AG20443 (cell line): ENCODE data around the gene SLC6A6.
"Not testable (repeated sequence)": the region's sequence is repeated elsewhere in the genome, so short reads cannot be mapped to it uniquely, and the experiment has no call there.

Experiments
- DNase-seq: peaks from one replicate; pipeline ENCODE4 v3.0.0; 2012; ENCODE audit warnings: low spot score, mixed read lengths

SLC6A6 gene

GRCh38 chr3:14508505-14508819 lies 106.1 kb downstream of the SLC6A6 start:
- no peak for DNase-seq

DNA sequence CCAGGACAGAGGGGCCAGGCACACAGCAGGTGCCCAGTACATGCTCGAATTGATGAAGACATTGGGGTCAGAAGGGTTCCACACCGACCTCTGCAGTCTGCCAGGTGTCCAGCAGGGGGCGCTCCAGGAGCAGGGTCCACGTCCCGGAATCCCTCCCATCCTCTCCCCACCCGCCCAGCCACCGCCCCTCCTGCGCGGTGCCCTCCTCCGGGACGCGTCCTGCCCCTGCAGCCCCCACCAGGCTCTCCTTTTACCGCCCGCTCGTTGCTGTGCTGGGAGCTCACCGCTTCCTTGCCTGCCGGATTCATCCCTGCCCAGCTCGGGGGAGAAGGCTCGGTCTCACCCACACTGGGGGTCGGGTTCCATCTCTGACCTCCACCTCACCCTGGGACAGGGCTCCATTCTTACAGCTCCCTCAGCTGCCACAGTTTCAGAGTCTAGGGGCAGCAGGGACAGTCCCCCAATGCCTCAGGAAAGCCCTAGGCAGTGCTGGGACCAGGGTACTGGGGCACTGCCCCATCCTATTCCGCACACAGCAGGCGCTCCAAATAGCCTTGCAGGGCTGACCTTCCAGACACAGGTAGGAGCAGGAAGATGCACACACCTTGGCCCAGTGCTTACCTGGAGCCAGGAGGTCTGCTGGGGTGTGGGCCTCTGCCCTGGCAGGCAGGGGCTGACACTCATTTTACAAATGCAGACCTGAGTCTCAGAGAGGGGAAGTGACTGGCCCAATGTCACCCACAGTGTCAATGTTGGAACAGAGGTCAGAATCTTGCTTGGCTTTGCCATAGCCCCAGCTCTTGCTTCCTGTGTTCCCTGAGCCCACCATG lies 106.8 kb downstream of the SLC6A6 start:
- peak; percentile 84 for DNase-seq

DNA sequence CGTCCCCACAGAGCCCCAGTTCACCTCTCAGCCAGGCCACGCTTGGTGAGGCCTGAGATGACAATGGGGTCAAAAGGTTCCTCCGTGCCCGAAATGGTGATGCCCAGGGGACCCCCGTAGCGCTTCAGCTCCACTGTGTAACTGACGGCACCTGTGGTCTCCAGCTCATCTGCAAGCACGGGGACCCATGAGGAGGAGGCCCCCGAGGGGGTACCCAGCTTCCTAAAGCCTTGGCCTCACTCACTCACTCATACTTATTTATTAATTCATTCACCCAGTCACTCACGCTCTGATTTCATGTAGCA lies 107.3 kb downstream of the SLC6A6 start:
- no peak for DNase-seq

- DNase-seq = no peak
Measured at GRCh38 chr3:14510838-14511622, 108.6 kb downstream of the SLC6A6 start.

DNA sequence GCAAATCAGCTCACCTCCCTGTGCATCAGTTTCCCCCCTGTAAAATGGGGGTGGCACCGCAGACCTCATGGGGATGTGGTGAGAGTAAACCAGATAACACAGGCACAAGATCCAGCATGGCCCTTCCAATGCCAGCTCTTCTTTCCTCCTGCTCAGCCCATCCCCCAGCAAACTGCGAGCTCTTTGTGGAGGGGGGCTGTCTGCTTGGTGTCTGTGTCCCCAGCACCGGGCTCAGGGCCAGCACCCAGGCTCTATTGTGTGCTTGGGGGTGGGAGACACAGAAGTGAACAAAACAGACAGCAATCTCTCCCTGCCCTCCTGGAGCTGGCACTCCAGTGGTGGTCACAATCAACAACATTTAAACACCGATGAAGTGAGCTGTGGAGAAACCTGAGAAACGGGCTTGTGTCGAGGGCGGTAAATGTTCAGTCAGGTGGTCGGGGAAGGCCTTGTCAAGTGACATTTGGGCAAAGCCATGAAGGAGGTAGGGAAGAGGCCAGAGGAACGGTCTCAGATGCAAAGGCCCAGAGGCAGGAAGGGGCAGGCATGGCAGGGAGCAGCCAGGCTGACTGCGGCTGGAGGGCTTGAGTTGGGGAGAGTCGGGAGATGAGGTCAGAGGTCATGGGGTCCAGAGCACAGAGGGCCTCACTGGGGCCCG lies 109.3 kb downstream of the SLC6A6 start:
- DNase-seq = no peak

DNA sequence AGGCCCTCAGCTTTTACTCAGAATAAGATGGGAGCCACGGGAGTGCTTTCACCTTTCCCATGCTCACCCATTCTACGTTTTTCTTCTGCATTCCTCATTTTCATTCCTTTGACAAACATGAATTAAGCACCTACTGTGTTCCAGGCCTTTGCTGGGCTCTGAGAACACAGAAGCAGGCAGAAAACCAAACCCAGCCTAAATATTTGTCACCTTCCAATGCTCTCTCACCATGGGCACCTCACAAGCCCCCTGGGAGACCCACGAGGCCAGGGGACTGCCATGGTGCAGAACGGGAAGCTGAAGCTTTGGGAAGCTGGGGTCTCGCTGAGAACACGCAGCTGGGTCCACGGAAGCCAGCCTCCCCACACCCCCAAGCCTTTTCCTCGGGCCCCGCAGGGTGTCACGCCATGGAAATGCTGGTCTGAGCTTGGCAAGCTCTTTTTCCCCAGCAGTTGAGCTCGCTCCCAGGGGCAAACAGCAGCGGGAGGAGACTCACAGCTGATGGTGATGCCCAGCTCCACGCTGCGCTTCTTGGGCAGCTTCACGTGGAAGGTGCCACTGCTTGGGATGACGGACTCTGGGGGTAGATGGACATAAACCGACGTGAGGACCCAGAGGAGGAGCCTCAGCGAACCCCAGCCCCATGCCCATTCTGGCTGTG lies 110.0 kb downstream of the SLC6A6 start:
- DNase-seq = no peak

DNA sequence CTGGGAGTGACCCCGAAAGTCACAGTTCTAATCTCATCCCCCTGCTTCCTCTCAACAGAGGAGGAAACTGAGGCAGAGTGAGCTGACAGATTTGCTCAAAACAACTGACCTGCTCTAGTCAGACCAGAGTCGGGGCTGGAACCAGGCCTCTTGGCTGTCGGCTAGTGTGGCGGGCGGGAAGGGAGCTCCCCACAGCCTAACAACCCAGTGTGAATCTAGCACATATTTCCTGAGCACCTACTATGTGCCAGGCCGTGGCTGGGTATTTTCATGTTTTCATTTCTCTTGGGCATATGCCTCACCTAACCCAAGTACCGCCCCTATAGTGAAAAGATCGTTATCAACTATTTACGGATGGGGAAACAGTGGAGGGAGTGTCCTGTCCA lies 110.5 kb downstream of the SLC6A6 start:
- DNase-seq = no peak

GRCh38 chr3:14513566-14514322 lies 111.3 kb downstream of the SLC6A6 start:
- DNase-seq = no peak

GRCh38 chr3:14514323-14514720 lies 111.9 kb downstream of the SLC6A6 start:
- no peak for DNase-seq

- not testable (repeated sequence) for DNase-seq
Measured at GRCh38 chr3:14515526-14515925, 113.1 kb downstream of the SLC6A6 start.

DNA sequence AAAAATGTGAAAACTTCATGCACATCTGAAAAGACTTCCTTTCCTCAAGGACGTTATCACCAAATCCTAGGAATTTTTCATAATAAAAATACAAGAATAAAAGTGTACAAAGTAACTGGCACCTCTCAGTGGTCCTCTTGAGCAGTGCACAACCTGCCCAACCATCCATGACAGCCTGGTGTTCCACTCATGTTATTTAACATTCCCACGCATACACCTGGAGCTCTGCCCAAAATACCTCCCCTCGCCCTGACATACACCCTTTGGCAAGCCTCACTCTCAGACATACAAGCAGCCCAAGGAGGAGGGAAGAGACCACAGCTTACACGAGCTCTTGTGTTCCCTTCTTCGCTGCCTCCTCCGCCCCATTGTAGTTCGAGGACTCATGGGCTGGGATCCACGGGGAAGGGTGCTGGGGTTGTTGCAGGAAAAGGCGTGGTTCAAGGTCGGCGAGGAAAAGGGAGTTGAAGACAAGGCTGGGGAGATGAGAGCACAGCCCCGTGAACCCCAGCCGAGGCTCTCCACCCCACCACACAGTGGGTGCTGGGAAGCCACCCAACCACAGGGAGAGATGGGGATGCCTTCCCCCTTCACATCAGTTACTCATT lies 114.4 kb downstream of the SLC6A6 start:
- DNase-seq = no peak

GRCh38 chr3:14517601-14518431 lies 115.4 kb downstream of the SLC6A6 start:
- no peak for DNase-seq

- no peak for DNase-seq
Measured at GRCh38 chr3:14518432-14518802, 116.0 kb downstream of the SLC6A6 start.

DNA sequence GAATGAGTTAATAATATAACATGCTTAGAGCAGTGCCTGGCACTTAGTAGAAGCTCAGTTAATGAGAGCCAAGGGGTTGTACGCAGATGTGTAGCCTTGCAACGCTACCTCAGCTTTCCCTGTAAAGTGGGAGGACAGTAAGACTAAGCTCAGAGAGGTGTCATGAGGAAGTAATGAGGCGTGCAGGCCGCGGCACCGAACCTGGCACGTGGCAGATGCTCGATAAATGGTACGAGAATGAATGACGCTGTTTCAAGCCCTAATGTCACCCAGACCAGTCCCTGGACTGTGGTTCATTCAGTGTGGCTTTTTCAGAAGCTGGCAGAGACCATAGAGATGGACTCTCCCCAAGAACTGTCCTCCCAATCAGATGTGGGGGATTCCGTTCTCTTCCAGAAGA lies 116.5 kb downstream of the SLC6A6 start:
- DNase-seq = no peak

DNA sequence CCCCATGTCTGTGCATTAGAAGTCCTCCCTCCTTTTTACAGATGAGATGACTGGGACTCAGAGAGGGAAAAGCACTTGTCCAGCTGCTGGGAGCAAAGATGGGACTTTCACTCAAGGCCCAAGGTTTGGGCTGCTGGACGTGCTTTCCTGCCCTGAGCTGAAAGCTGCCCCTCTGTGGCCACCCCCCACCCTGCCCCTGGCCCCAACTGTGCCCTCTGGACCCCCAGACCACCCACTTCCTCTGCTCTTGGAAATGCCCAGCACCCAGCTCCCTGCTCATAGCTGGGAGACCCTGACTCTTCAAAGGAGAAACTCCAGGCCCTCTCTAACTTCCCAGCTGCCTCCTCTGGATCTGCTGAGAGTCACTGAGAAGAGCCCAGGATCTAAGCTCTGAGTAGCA lies 117.0 kb downstream of the SLC6A6 start:
- no peak for DNase-seq

- DNase-seq = no peak
Measured at GRCh38 chr3:14520149-14520548, 117.7 kb downstream of the SLC6A6 start.

DNA sequence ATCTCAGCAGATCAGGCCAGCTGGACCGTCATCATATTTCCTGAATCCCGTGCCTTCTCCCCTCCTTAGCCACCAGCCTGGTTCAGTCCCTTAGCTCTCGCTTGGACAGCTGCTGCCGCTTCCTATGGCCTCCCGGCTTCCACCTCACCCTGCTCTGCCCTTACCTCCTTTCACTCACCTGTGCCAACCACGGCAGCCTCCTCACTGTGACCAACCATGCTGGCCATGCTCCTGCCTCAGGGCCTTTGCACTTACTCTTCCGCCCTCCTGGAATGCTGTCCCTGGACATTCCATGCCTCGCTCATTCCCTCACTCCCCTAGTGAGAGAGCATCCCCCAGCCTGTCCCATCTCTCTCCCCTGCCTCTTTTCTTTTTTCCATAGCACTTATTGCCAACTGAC lies 118.6 kb downstream of the SLC6A6 start:
- DNase-seq = no peak

DNA sequence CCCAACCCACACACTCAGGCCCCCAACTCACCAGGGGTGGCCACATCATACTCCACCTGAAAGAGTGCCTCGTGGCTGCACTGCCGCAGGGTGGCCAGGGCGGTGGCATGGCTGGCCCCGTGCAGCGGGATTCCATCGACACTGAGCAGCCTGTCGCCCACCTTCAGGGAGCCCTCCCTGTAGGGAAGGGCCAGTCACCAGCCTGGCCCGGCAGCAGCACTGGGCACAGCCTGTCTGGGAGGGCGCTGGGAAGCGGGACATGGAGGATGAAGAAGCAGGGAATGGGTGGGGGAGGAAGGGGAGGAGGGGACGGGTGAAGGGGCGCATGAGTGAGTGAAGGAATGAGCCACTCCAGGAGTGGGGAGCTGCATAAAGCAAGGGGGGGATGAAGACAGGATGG lies 119.2 kb downstream of the SLC6A6 start:
- no peak for DNase-seq

GRCh38 chr3:14522129-14522691 lies 119.8 kb downstream of the SLC6A6 start:
- DNase-seq = no peak

DNA sequence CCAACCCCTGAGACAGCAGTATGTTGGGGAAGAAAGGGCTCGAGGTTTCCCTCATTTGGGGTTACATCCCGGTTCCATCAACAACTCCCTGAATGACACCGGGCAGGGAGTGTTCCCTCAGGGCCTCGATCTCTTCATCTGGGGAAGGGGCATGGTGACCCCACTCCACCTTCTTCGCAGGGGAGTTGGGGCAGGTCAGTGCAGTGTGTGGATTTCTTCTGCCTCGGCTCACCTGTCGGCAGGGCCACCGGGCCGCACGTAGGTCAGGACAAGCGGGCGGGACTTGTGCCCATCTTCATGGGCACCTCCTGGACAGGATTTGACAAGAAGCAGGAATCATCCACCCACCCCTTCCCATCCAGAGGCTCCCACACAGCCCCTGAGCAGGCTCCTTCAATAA lies 120.4 kb downstream of the SLC6A6 start:
- DNase-seq = no peak
